HUES48 (cell line): ENCODE measurements around the gene CSRP3.

Experiments
- H3K27ac ChIP-seq: one replicate; pipeline ENCODE4 v1.7.0; 2013; ENCODE audit warnings: low read depth, low read length, inconsistent platforms
- H3K27me3 ChIP-seq: 2 replicates; pipeline ENCODE4 v1.6.1; 2013; ENCODE audit warnings: mild to moderate bottlenecking, low read length; ENCODE audit not compliant: control insufficient read depth, insufficient read depth
- H3K36me3 ChIP-seq: 2 replicates; pipeline ENCODE4 v1.6.1; 2013; ENCODE audit warnings: low read length; ENCODE audit not compliant: control insufficient read depth, insufficient read depth
- H3K4me1 ChIP-seq: 2 replicates; pipeline ENCODE4 v1.6.1; 2013; ENCODE audit warnings: mild to moderate bottlenecking, low read length; ENCODE audit not compliant: control insufficient read depth, insufficient read depth
- H3K4me3 ChIP-seq: 2 replicates; pipeline ENCODE4 v1.5.1; 2013; ENCODE audit warnings: mild to moderate bottlenecking, low read depth, low read length
- H3K9ac ChIP-seq: 2 replicates; pipeline ENCODE4 v1.6.1; 2013; ENCODE audit warnings: mild to moderate bottlenecking, low read depth, low read length, moderate library complexity
- H3K9me3 ChIP-seq: 2 replicates; pipeline ENCODE4 v1.6.1; 2013; ENCODE audit warnings: low read length; ENCODE audit not compliant: control insufficient read depth, insufficient read depth

CSRP3 gene

DNA sequence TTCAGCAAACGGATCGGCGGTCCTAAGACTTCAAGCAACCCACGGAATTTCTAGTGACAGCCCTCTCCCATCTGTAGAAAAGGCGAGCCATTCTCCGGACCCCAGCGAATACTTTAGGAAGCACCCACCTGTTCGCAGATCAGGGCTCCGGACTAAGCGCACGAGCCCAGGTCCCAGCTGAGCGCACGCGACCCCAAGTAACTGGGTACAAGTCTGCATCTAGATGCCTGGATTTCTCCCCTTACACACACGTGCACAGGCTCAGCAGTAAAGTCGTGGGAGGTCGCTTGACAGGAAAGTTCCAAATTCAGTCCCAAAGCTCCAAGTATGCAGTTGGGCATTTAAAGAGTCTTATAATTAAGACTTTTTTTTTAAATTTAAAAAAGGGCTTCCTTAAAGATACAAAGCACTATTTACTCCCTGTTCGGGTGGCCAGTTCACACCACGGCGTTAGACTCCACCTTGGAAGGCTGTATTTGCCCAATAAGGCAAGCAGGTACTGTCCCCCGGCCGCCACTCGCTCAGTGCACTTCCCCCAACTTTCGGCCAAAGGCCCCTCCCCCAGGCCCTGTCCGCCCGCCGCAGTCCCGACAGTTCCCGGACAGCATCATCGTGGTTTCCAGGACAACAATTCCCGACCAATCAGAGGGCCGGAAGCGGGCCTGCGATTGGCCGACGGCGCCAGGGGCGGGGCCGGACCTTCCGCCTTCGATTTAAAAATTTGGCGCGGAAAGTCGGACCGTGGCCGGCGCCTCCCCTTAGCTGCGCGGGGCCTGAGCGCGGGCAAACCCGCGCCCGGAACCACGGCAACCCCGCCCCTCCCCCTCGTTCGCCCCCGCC is 38.9 kb upstream of the CSRP3 start, which contains the start of gene E2F8:
E2F8 (minus strand) TSS at position 526 of the 840 bp plus-strand sequence. CDS start 824 bp downstream, outside the sequence.
- Histone ChIP-seq H3K36me3 (peaks cover 38% of the 10 kb centered on the region), H3K9ac (peak within 1 kb of the TSS; percentile 82), H3K4me3 (peak within 1 kb of the TSS; percentile 82), H3K4me1 (no peaks in the 10 kb centered on the region), H3K27me3 (peaks cover 27% of the 10 kb centered on the region), H3K27ac (peak within 1 kb of the TSS; percentile 85), H3K9me3 (no peaks in the 10 kb centered on the region)

DNA sequence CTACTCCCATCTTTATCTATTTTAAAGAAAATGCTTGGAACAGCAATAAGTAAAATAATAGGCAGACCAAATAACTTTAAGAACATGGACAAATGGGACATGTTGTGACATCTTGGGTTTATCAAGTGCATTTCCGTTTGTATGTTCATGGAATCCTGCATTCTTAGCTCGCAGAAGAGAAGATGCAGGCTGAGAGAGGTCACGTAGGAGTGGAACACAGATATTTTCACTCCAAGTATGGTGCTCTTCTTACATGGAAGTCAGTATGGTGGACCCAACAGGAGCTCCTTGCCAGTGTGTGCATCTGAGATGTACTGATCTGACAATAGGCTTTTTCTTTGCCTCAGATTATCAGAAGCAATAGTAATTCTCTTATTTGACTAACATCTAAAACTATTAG is 37.3 kb upstream of the CSRP3 start:
- no peak overlapping the region for H3K4me3 ChIP-seq
- no peak overlapping the region for H3K9ac ChIP-seq
- no peak overlapping the region for H3K27ac ChIP-seq
- H3K27me3 ChIP-seq: peaks cover 23% of the 10 kb centered on the region
- peaks cover 51% of the 10 kb centered on the region for H3K36me3 ChIP-seq
- no peaks in the 10 kb centered on the region for H3K4me1 ChIP-seq
- H3K9me3 ChIP-seq: no peaks in the 10 kb centered on the region

DNA sequence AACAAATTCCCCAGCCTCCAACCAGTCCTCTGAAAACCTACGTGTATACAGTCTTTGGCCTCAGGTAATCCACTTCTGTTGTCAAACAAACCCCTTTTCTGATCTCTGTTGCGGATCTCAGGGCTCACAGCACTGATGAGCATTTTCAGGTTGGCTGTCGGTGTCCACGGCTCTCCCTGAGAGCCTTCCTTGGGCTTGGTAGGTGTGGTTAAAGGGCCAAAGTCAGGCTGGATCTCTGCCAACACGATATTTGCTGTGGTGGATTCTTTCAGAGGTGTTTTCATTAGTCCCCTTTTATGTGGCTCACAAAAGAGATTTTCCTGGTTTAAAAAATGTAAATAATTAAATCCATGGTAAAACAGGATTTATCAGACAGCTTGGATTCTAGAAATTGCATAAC is 36.0 kb upstream of the CSRP3 start:
- Histone ChIP-seq H3K9ac (no peak overlapping the region), H3K27me3 (peaks cover 10% of the 10 kb centered on the region), H3K27ac (no peak overlapping the region), H3K9me3 (no peaks in the 10 kb centered on the region), H3K36me3 (peaks cover 57% of the 10 kb centered on the region), H3K4me1 (no peaks in the 10 kb centered on the region), H3K4me3 (no peak overlapping the region)

DNA sequence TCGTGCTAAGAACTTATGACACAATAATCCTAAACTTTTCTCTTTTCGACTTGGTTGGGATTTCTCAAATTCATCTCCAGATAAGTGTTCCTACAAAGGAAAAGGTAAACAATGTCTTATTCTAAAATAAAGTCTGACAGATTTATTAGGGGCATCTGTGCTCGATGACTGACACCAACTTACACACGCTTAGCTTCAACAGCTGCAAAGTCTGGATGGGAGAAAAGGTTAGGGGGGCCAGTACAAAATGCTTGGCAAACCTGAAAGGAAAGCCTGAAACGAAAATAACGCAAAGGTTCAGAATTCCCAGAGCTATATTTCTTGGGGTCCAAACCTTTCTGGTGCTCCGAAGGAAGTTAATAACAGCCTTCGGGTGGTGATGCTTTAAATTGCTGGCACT is 35.6 kb upstream of the CSRP3 start:
- peaks cover 61% of the 10 kb centered on the region for H3K36me3 ChIP-seq
- peaks cover 6% of the 10 kb centered on the region for H3K27me3 ChIP-seq
- H3K9me3 ChIP-seq: no peaks in the 10 kb centered on the region
- H3K9ac ChIP-seq: no peak overlapping the region
- no peaks in the 10 kb centered on the region for H3K4me1 ChIP-seq
- no peak overlapping the region for H3K4me3 ChIP-seq
- no peak overlapping the region for H3K27ac ChIP-seq

DNA sequence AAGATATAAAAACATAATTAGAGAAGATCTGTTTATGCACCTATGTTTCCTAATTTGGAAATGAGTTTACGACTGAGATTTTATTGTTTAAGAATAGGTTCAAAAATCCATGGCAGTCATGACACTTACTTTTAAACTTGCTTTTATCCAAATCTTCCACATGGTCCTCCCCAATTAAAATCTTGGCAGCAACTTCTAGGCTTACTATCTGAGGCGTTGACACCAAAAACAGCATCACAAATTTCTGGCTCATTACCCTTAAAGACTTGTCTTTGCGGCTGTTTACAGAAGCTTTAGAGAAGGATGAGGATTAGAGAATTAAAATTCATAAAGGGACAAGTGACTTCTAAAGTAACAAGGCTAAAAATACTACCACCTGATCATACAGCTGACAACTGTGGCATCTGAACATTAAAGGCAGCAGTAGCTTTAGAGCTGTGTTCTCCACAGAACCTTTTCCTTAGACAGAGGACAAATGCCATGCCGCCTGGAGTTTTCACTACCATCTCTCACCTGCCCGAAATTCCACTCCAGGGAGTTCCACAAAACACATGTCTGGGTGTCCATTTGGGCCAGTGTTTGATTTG is 32.5 kb upstream of the CSRP3 start:
- no peak overlapping the region for H3K9ac ChIP-seq
- no peaks in the 10 kb centered on the region for H3K27me3 ChIP-seq
- no peak overlapping the region for H3K27ac ChIP-seq
- no peak overlapping the region for H3K4me3 ChIP-seq
- H3K36me3 ChIP-seq: peaks cover 85% of the 10 kb centered on the region
- no peaks in the 10 kb centered on the region for H3K4me1 ChIP-seq
- no peaks in the 10 kb centered on the region for H3K9me3 ChIP-seq

DNA sequence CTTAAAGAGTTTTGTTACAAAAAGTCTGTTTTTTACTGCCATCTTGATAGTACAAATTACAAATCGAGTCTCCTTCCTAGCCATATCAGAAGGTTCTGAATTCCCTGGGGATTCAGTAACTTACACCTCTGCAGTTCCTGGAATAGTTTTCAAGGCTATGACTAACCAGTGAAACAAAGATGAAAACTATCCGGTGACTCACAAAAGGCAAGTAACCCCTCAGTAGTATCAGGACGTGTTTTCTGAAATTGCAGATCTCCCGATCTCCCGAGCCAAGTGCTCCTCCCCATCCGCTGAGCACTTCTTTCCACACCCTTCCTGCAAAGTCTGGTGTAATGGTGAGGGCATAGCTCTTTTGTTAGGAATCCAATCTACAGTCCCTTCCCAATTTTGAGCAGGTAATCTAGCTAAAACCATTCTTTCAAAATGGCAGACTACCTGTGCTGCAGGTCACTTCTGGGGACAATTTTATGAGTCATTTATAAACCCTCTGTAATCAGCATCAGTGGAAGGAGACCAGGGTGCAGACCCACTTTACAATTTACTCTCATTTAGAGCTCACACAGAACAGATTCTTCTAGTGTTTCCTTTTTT is 31.2 kb upstream of the CSRP3 start:
- H3K27ac ChIP-seq: no peak overlapping the region
- peaks cover 84% of the 10 kb centered on the region for H3K36me3 ChIP-seq
- no peaks in the 10 kb centered on the region for H3K9me3 ChIP-seq
- H3K9ac ChIP-seq: no peak overlapping the region
- no peaks in the 10 kb centered on the region for H3K4me1 ChIP-seq
- H3K27me3 ChIP-seq: no peaks in the 10 kb centered on the region
- H3K4me3 ChIP-seq: no peak overlapping the region

DNA sequence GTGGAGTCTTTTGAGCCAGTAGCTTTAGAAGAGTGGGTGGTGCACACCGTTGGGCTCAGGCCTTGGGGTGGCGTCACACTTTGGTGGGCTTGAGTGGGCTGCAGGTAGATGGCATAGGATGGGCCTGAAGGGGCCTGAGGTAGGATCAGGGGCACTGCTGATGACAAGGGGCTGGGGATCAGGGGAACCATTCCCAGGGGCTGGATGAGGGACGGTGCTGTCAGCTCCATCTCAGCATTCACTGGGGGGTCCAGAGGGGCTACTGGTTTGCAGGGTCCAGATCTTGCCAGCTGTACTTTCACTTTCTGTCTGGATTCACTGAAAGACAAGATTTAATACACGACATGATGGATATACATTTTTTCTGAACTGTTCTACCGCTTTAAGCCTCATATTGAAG is 27.9 kb upstream of the CSRP3 start:
- Histone ChIP-seq H3K36me3 (peaks cover 70% of the 10 kb centered on the region), H3K27ac (no peak overlapping the region), H3K4me3 (no peak overlapping the region), H3K9me3 (no peaks in the 10 kb centered on the region), H3K27me3 (no peaks in the 10 kb centered on the region), H3K9ac (no peak overlapping the region), H3K4me1 (no peaks in the 10 kb centered on the region)

DNA sequence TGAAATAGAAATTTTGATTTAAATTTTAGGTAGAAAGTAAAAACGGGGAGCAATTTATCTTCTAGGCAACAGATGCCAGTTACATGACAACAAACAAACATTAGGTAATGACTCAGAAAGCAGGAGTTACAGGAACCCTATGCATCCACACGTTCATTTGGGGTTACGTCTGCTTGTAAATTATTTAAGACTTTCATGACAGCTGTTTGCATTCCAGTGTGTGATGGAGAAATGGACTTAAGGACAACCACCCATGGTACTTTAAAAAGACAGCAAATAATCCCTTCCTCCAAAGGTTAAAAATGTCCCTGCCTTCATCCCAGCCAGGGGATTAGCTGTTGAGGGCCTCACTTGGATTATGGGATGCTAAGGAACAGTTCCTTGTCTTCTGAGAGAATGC is 27.2 kb upstream of the CSRP3 start:
- H3K36me3 ChIP-seq: peaks cover 70% of the 10 kb centered on the region
- H3K9me3 ChIP-seq: no peaks in the 10 kb centered on the region
- H3K4me1 ChIP-seq: no peaks in the 10 kb centered on the region
- no peak overlapping the region for H3K9ac ChIP-seq
- H3K4me3 ChIP-seq: no peak overlapping the region
- H3K27ac ChIP-seq: no peak overlapping the region
- no peaks in the 10 kb centered on the region for H3K27me3 ChIP-seq

DNA sequence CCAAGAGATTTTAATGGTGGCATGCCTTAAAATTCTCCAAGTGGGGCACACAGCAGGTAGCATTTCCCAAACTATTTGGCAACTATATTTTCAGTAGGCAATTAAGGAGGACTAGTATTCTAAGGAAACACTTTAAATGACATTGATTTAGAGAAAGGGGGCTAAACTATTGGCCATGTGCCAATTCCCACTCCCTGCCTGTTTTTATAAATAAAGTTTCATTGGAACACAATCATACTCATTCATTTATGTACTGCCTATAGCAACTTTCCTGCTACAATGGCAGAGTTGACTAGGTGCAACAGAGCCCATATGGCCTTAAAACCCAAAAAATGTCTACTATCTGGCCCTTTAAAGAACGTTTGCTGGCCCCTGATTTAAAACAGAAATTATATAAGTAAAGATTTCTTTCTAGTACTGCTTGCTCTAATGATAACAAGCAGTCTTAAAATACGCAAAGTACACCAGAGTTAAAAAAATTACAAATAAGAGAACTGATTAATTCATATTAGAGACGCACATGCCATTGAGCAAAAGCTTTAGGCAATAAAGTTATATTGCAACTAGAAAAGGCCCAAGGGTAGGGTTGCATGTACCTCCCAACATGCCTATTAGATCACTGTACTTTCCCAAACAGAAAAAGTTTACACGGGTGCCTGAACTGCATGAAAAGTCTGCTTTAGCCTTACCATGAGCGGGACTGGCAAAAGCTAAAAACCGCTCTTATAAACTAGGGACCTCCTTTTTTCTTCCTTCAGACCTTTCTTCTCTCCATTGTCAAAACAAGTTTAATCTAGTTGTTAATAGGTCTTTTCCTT is 24.8 kb upstream of the CSRP3 start:
- Histone ChIP-seq H3K4me3 (no peak overlapping the region), H3K9ac (no peak overlapping the region), H3K4me1 (no peaks in the 10 kb centered on the region), H3K27me3 (no peaks in the 10 kb centered on the region), H3K27ac (no peak overlapping the region), H3K9me3 (no peaks in the 10 kb centered on the region), H3K36me3 (peaks cover 64% of the 10 kb centered on the region)

DNA sequence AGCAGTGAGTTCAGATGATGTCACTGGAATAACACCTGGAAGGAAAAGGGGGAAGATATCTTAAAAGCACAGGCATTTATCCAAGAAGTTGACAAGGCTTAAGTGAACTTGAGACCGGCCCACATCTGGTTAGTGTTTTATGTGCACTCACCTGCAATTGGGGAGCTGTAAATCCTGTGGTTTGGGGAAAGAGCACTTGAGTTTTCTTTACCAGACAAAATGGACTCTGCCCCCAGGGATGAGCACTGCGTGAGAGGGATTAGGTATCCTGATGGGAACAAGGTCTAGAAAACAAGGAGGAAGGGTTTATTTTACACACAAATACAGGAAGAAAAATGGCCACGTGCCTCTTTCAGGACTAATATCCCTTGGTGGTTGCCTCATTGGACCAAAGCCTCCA is 23.8 kb upstream of the CSRP3 start:
- H3K4me3 ChIP-seq: no peak overlapping the region
- H3K36me3 ChIP-seq: peaks cover 54% of the 10 kb centered on the region
- no peaks in the 10 kb centered on the region for H3K27me3 ChIP-seq
- no peak overlapping the region for H3K9ac ChIP-seq
- H3K4me1 ChIP-seq: no peaks in the 10 kb centered on the region
- no peaks in the 10 kb centered on the region for H3K9me3 ChIP-seq
- no peak overlapping the region for H3K27ac ChIP-seq
